Breast epithelium (tissue), 4 donors: Measurements from ENCODE around the gene DLEC1. TPM values are rescaled to one million over a fixed set of nuclear protein-coding genes. Genes with fewer than 3 reads are reported as not detected.

Source experiments
- DNase-seq, 2 donors: peaks; one replicate each; pipeline ENCODE4 v3.0.0-alpha.2; 2019; ENCODE audit warnings: low spot score in 2 of 2
- H3K27ac ChIP-seq, 2 donors: fragments of 200-600 bp; sonication (generic) in 1 of 2; one replicate each; pipeline ENCODE4 v1.5.1; 2016 to 2019; ENCODE audit warnings: mild to moderate bottlenecking in 1 of 2
- H3K27me3 ChIP-seq, 2 donors: fragments of 200-600 bp; sonication (generic) in 1 of 2; one replicate each; pipeline versions ENCODE4 v1.5.1 to v1.6.0; 2017 to 2019; ENCODE audit warnings: control low read depth in 1 of 2, mild to moderate bottlenecking in 1 of 2
- H3K36me3 ChIP-seq: fragments of 200-600 bp; one replicate; pipeline ENCODE4 v1.5.1; 2019
- H3K4me1 ChIP-seq, 2 donors: fragments of 200-600 bp; sonication (generic); one replicate each; pipeline ENCODE4 v1.5.1; 2016 to 2019; ENCODE audit warnings: control low read depth in 1 of 2
- H3K4me3 ChIP-seq, 3 donors: fragments of 200-600 bp; sonication (generic); 1 replicate in 2 of 3; 2 replicates in 1 of 3; pipeline ENCODE4 v1.5.1; 2016 to 2019; ENCODE audit warnings: mild to moderate bottlenecking in 3 of 3, moderate library complexity in 2 of 3
- H3K9me3 ChIP-seq, 2 donors: fragments of 200-600 bp; sonication (generic) in 1 of 2; one replicate each; pipeline ENCODE4 v1.5.1; 2016 to 2019; ENCODE audit warnings: control low read depth in 1 of 2
- CTCF ChIP-seq, 3 donors: fragments of 450-650 bp; IDR thresholded peaks; one replicate each; pipeline ENCODE4 v1.5.1; 2016 to 2017; ENCODE audit warnings: antibody characterized with exemption in 3 of 3, mild to moderate bottlenecking in 3 of 3, moderate library complexity in 3 of 3
- POLR2A ChIP-seq: fragments of 450-650 bp; IDR thresholded peaks from one replicate; pipeline ENCODE4 v1.6.1; 2016; ENCODE audit warnings: antibody characterized with exemption, mild to moderate bottlenecking, moderate library complexity
- POLR2AphosphoS5 ChIP-seq, 3 donors: sonication (generic); formaldehyde crosslinking; IDR thresholded peaks; one replicate each; pipeline ENCODE4 v1.6.1; 2017; ENCODE audit warnings: antibody characterized with exemption in 3 of 3
- intact Hi-C: fragments of 100-400 bp; cut with DNase I; formaldehyde crosslinking; loops from one replicate; pipeline ENCODE4 v1.15.1; 2023; ENCODE audit warnings: low total_unique reads
- total RNA-seq, 3 donors: library from RNA; depleted of rRNA; stranded (reverse); fragments of >200 nt; gene quantifications; one replicate each; pipeline ENCODE4 v1.1.0, GENCODE V29; 2016

The DLEC1 gene
- total RNA-seq, 3 donors from 2014 or later: 0.98 to 2.0 (median 1.1) TPM

DNA sequence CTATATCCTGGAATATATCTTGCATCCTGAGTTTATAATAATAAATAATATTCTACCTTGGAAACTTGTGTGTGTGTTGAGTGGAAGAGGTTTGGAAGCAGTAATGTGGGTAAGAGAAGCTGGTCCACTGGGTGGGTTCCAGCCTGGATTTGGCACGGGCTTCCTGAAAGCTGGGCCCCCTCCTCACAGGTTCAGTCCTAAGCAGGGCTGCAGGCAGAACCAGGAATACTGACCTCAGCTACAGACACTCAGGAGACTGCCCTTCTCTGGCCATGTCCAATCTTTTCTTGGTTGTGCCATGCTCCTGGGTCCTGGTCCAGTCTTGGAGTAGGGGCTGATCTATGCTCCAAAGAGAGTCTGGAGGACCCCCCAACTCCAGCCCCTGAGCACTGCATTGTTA lies 104.0 kb downstream of the DLEC1 start:
- Histone ChIP-seq H3K36me3 (no peaks in the 10 kb centered on the region), H3K4me3 (no peak overlapping the region), H3K4me1 (peaks cover 6 to 7% of the 10 kb centered on the region in 2 donors), H3K9me3 (peaks cover 0 to 7% of the 10 kb centered on the region in 2 donors), H3K27ac (no peak overlapping the region), H3K27me3 (no peaks in the 10 kb centered on the region)
- TF ChIP-seq POLR2AphosphoS5 (IDR thresholded peaks at IDR 0.05) (no peak), POLR2A (no peak), CTCF (IDR thresholded peaks at IDR 0.05) (no peak)
- intact Hi-C loops: no loop called here
- DNase-seq: no peak

- Histone ChIP-seq H3K4me1 (peaks cover 4 to 6% of the 10 kb centered on the region in 2 donors), H3K4me3 (no peak overlapping the region), H3K9me3 (peaks cover 0 to 7% of the 10 kb centered on the region in 2 donors), H3K27me3 (no peaks in the 10 kb centered on the region), H3K27ac (no peak overlapping the region), H3K36me3 (no peaks in the 10 kb centered on the region)
- intact Hi-C loops: no loop called here
- DNase-seq: no peak
- TF ChIP-seq CTCF (IDR thresholded peaks at IDR 0.05) (no peak), POLR2AphosphoS5 (IDR thresholded peaks at IDR 0.05) (no peak), POLR2A (no peak)
Observed at GRCh38 chr3:38143511-38143910, 104.5 kb downstream of the DLEC1 start.

DNA sequence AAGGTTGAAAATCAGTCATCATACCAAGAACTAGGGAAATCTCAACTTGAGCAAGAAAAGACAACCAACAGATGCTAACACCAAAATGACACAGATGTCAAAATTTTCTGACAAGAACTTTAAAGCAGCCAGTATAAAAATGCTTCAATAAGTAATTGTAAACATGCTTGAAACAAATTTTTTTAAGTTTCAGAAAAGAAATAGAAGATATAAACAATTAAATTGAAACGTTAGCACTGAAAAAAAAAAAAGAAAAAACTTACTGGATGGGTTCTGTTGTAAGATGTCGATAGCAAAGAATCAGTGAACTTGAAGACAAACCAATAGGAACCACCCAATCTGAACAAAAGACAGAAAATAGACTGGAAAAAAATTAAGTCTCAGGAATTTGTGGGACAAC lies 107.5 kb downstream of the DLEC1 start:
- intact Hi-C loops: no loop called here
- Histone ChIP-seq H3K36me3 (no peaks in the 10 kb centered on the region), H3K9me3 (peaks cover 0 to 7% of the 10 kb centered on the region in 2 donors), H3K4me1 (no peaks in the 10 kb centered on the region), H3K27ac (no peak overlapping the region), H3K4me3 (no peak overlapping the region), H3K27me3 (no peaks in the 10 kb centered on the region)
- TF ChIP-seq POLR2AphosphoS5 (IDR thresholded peaks at IDR 0.05) (no peak), CTCF (IDR thresholded peaks at IDR 0.05) (no peak), POLR2A (no peak)
- no peak for DNase-seq

DNA sequence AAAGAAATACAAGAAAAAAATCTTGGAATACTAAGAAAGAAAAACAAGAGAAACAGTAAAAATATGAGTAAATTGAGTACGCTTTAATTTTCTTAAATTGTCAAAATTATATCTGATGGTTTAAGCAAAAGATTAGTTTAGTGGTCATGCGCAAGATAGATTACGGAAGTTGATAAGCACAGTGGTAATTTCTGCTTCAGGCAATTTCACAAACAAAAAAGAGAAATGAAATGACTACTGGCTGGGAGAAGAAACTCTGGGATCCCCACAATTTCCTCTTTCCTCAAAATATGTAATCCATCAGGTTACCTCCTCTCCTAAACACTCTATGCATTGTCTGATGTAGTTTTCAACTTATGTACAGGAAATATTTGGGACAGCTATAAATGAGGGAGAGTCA lies 108.4 kb downstream of the DLEC1 start:
- no peaks in the 10 kb centered on the region for H3K4me1 ChIP-seq
- no peak for DNase-seq
- H3K36me3 ChIP-seq: no peaks in the 10 kb centered on the region
- intact Hi-C loops: no loop called here
- no peak for TF ChIP-seq POLR2AphosphoS5 (IDR thresholded peaks at IDR 0.05)
- no peak for TF ChIP-seq CTCF (IDR thresholded peaks at IDR 0.05)
- no peak for TF ChIP-seq POLR2A
- no peak overlapping the region for H3K27ac ChIP-seq
- H3K9me3 ChIP-seq: peaks cover 0 to 7% of the 10 kb centered on the region in 2 donors
- H3K4me3 ChIP-seq: no peak overlapping the region
- no peaks in the 10 kb centered on the region for H3K27me3 ChIP-seq

DNA sequence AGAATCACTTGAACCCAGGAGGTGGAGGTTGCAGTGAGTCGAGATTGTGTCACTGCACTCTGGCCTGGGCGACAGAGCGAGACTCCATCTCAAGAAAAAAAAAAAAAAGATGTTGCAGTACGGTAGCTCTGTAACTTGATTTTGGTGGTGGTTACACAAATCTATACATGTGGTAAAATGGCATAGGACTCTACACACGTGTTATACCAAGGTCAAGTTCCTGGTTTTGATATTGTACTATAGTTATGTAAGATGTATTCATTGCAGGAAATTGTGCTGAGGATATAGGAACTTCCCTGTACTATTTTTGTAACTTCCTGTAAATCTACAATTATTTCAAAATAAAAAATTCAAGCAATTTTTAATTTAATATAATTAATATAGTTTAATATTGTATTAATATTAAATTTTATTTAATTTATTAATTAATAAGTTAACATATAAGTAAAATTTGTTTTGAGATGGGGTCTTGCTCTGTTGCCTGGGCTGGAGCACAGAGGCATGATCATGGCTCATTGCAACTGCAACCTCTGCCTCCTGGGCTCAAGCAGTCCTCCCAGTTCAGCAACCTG lies 109.4 kb downstream of the DLEC1 start:
- intact Hi-C loops: no loop called here
- Histone ChIP-seq H3K9me3 (peaks cover 0 to 7% of the 10 kb centered on the region in 2 donors), H3K27me3 (no peaks in the 10 kb centered on the region), H3K4me3 (no peak overlapping the region), H3K27ac (no peak overlapping the region), H3K36me3 (no peaks in the 10 kb centered on the region), H3K4me1 (no peaks in the 10 kb centered on the region)
- no peak for TF ChIP-seq CTCF (IDR thresholded peaks at IDR 0.05)
- no peak for TF ChIP-seq POLR2AphosphoS5 (IDR thresholded peaks at IDR 0.05)
- no peak for DNase-seq
